HG03565 (cell line): ENCODE results near the gene KCNK5.

ENCODE experiments used
- ATAC-seq: cut with Tn5 transposase; IDR thresholded peaks from one replicate; pipeline ENCODE4 v1.9.1; 2021; ENCODE audit warnings: mild to moderate bottlenecking, moderate library complexity; ENCODE audit not compliant: unreplicated experiment

Gene KCNK5

GRCh38 chr6:39217177-39217864 is 12.0 kb downstream of the KCNK5 start:
- no peak for ATAC-seq

- ATAC-seq, result no peak
Measured at GRCh38 chr6:39215640-39216158, 13.6 kb downstream of the KCNK5 start.

GRCh38 chr6:39214846-39215639 is 14.2 kb downstream of the KCNK5 start:
- no peak for ATAC-seq

- no peak for ATAC-seq
Measured at GRCh38 chr6:39214120-39214813, 15.0 kb downstream of the KCNK5 start.

- ATAC-seq, result no peak
Measured at GRCh38 chr6:39213195-39213920, 15.9 kb downstream of the KCNK5 start.

GRCh38 chr6:39211183-39211582 is 18.1 kb downstream of the KCNK5 start:
- no peak for ATAC-seq

GRCh38 chr6:39210450-39210849 is 18.8 kb downstream of the KCNK5 start:
- ATAC-seq, result no peak

- no peak for ATAC-seq
Measured at GRCh38 chr6:39209911-39210310, 19.4 kb downstream of the KCNK5 start.

- ATAC-seq, result no peak
Measured at GRCh38 chr6:39209360-39209811, 19.9 kb downstream of the KCNK5 start.

- no peak for ATAC-seq
Measured at GRCh38 chr6:39208223-39208739, 21.0 kb downstream of the KCNK5 start.

GRCh38 chr6:39207416-39208222 is 21.7 kb downstream of the KCNK5 start:
- no peak for ATAC-seq

GRCh38 chr6:39206250-39206721 is 23.0 kb downstream of the KCNK5 start:
- no peak for ATAC-seq

- no peak for ATAC-seq
Measured at GRCh38 chr6:39204646-39205244, 24.5 kb downstream of the KCNK5 start.

- ATAC-seq, result no peak
Measured at GRCh38 chr6:39204160-39204495, 25.1 kb downstream of the KCNK5 start.

GRCh38 chr6:39203436-39204159 is 25.7 kb downstream of the KCNK5 start:
- no peak for ATAC-seq

- ATAC-seq, result no peak
Measured at GRCh38 chr6:39202166-39202565, 27.1 kb downstream of the KCNK5 start.

GRCh38 chr6:39200498-39201020 is 28.7 kb downstream of the KCNK5 start:
- no peak for ATAC-seq

GRCh38 chr6:39199976-39200375 is 29.3 kb downstream of the KCNK5 start:
- no peak for ATAC-seq
